ENCODE data around the gene KRT6C.
A peak's percentile ranks its signal among the peaks of the same experiment; 100 is the strongest.
"Not testable (repeated sequence)": the region's sequence is repeated elsewhere in the genome, so short reads cannot be mapped to it uniquely, and the experiment has no call there.

Gene KRT6C

GRCh38 chr12:52499806-52500560 is 26.4 kb upstream of the KRT6C start:
- no peak for DNase-seq (ENCODE audit: low spot score)

- DNase-seq (ENCODE audit: low spot score): no peak
Measured at GRCh38 chr12:52498946-52499345, 25.3 kb upstream of the KRT6C start.

- no peak for DNase-seq (ENCODE audit: low spot score)
Measured at GRCh38 chr12:52497975-52498374, 24.4 kb upstream of the KRT6C start.

- DNase-seq (ENCODE audit: low spot score): peak; percentile 75
Measured at GRCh38 chr12:52496590-52497071, 23.0 kb upstream of the KRT6C start.

- DNase-seq (ENCODE audit: low spot score): peak; percentile 31
Measured at GRCh38 chr12:52496054-52496453, 22.4 kb upstream of the KRT6C start.

- peak; percentile 72 for DNase-seq (ENCODE audit: low spot score)
Measured at GRCh38 chr12:52495389-52495788, 21.8 kb upstream of the KRT6C start.

GRCh38 chr12:52494518-52494917 is 20.9 kb upstream of the KRT6C start:
- DNase-seq (ENCODE audit: low spot score): peak; percentile 20

GRCh38 chr12:52494100-52494499 is 20.5 kb upstream of the KRT6C start:
- DNase-seq (ENCODE audit: low spot score): no peak

- DNase-seq (ENCODE audit: low spot score): no peak
Measured at GRCh38 chr12:52493172-52493571, 19.6 kb upstream of the KRT6C start, which contains the start of gene KRT6A. KRT6A (minus strand) TSS chr12:52493257; CDS start chr12:52493188, 69 bp downstream.

GRCh38 chr12:52492405-52492804 is 18.8 kb upstream of the KRT6C start:
- not testable (repeated sequence) for DNase-seq (ENCODE audit: low spot score)

GRCh38 chr12:52491495-52491894 is 17.9 kb upstream of the KRT6C start:
- not testable (repeated sequence) for DNase-seq (ENCODE audit: low spot score)

- DNase-seq (ENCODE audit: low spot score): no peak
Measured at GRCh38 chr12:52488736-52489135, 15.1 kb upstream of the KRT6C start.

GRCh38 chr12:52487744-52488443 is 14.3 kb upstream of the KRT6C start:
- not testable (repeated sequence) for DNase-seq (ENCODE audit: low spot score)

- no peak for DNase-seq (ENCODE audit: low spot score)
Measured at GRCh38 chr12:52487211-52487610, 13.6 kb upstream of the KRT6C start.

- no peak for DNase-seq (ENCODE audit: low spot score)
Measured at GRCh38 chr12:52486166-52487105, 12.8 kb upstream of the KRT6C start.

- DNase-seq (ENCODE audit: low spot score): no peak
Measured at GRCh38 chr12:52480073-52480472, 6.5 kb upstream of the KRT6C start.

- DNase-seq (ENCODE audit: low spot score): no peak
Measured at GRCh38 chr12:52477651-52478050, 4.0 kb upstream of the KRT6C start.

GRCh38 chr12:52474212-52474611 is 607 bp upstream of the KRT6C start:
- DNase-seq (ENCODE audit: low spot score): no peak

- no peak for DNase-seq (ENCODE audit: low spot score)
Measured at GRCh38 chr12:52469853-52470252, 3.8 kb downstream of the KRT6C start.

- no peak for DNase-seq (ENCODE audit: low spot score)
Measured at GRCh38 chr12:52464897-52465296, 8.7 kb downstream of the KRT6C start.

- no peak for DNase-seq (ENCODE audit: low spot score)
Measured at GRCh38 chr12:52461693-52462092, 11.9 kb downstream of the KRT6C start.

- no peak for DNase-seq (ENCODE audit: low spot score)
Measured at GRCh38 chr12:52458861-52459260, 14.7 kb downstream of the KRT6C start.

Data from iPS-NIHi11 (cell line).